GM12864 (cell line): Measurements from ENCODE around the gene ITIH1.

ENCODE experiments used
- DNase-seq: peaks from one replicate; pipeline ENCODE4 v3.0.0-alpha.2; 2011; ENCODE audit warnings: low read depth
- H3K4me3 ChIP-seq: 2 replicates; pipeline ENCODE4 v1.5.1; 2011; ENCODE audit warnings: mild to moderate bottlenecking, low read depth, low read length, control low read depth
- TF ChIP-seq, protein P1 (sequence below): IDR thresholded peaks from 2 replicates; pipeline ENCODE4 v1.5.1; 2011; ENCODE audit warnings: low read depth, mild to moderate bottlenecking, moderate library complexity, low read length, control low read depth, inconsistent platforms; ENCODE audit errors: missing control alignments

Gene ITIH1

DNA sequence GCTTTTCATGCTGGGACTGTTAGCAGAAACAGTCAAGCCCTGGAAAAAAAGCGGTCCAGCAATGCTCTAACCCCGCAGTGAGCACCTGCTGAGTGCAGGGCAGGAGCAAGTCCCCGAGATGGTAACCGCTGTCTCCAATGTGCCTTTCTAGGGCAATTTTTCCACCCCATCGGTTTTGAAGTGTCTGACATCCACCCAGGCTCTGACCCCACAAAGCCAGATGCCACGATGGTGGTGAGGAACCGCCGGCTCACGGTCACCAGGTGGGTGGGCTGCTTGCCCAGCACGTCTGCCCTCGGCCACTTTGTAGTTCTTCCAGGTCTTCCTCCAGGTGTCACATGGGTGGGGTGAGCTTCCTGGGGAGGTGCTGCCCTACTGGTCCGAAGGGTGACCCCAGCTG lies 14.0 kb downstream of the ITIH1 start:
- no peak overlapping the region for H3K4me3 ChIP-seq
- TF ChIP-seq, protein P1, sequence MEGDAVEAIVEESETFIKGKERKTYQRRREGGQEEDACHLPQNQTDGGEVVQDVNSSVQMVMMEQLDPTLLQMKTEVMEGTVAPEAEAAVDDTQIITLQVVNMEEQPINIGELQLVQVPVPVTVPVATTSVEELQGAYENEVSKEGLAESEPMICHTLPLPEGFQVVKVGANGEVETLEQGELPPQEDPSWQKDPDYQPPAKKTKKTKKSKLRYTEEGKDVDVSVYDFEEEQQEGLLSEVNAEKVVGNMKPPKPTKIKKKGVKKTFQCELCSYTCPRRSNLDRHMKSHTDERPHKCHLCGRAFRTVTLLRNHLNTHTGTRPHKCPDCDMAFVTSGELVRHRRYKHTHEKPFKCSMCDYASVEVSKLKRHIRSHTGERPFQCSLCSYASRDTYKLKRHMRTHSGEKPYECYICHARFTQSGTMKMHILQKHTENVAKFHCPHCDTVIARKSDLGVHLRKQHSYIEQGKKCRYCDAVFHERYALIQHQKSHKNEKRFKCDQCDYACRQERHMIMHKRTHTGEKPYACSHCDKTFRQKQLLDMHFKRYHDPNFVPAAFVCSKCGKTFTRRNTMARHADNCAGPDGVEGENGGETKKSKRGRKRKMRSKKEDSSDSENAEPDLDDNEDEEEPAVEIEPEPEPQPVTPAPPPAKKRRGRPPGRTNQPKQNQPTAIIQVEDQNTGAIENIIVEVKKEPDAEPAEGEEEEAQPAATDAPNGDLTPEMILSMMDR = no peak
- DNase-seq = no peak

DNA sequence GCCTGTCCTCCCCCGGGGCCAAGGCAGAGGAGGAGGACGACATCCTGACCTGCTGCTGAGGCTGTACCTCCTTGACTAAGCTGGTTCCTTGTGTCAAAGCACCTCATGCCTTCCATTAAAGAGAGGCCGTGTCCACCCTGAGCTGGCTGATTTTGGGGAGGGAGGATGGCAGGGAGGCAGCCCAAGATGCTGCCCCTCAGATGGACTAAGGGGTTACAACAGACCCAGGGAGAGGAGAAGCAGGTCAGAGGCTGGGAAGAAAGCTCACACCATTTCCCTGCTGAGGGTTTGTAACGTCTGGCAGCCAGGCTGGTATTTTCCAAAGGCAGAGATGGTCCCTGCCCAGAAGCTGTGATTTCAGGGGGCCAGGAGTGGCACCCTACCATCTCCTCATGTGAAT lies 14.5 kb downstream of the ITIH1 start:
- TF ChIP-seq, protein P1 = no peak
- no peak overlapping the region for H3K4me3 ChIP-seq
- DNase-seq = no peak

DNA sequence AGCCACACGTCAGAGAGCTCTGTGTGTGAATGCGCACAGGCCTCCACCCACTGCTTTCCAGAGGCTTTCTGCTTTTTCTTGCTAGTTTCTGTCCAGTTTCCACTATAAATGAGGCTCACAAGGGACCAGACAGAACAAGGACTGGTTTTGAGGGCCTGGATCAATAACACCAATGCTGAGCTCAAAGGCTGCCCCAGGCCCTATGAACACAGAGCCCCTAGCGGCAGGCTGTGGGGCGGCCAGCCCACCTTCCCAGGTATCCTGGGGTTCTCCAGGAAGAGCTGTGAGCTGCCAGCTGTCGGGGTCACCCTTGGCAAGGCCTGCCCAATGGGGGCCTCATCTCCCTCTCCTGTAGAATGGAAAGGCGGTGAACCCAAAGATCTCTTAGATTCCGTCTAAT lies 15.0 kb downstream of the ITIH1 start:
- H3K4me3 ChIP-seq = no peak overlapping the region
- DNase-seq = no peak
- TF ChIP-seq, protein P1 = peak; percentile 62

DNA sequence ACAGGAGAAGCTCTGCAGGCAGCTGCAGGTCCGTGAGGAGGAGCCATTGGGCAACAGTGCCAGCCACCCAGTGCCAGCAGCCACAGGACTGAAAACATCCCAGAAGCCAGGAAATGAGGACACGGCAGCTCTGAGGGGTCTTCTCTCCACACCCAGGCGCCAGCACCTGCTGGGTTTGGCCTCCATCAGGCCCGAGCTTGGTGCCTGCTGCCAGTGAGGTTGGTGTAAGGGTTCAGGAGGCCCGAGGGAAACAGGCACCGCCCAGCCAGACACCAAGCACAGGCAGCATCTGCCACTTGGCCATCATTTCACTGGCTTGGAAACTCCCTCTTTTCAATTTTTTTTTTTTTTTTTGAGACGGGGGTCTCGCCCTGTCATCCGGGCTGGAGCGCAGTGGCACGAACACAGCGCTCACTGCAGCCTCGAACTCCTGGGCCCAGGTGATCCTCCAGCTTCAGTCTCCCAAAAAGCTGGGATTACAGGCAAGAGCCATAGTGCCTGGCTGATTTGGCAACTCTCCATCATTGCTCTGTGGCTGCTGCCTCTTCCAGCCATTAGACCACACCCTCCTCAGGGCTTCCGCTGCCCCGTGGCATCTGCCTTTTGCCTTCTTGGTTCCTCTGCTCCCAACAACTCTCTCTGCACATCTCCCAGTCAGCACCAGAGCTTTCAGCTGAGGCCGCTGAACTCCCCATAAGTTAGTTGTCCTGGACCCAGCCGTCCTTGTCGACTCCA lies 15.7 kb downstream of the ITIH1 start:
- no peak for DNase-seq
- H3K4me3 ChIP-seq = no peak overlapping the region
- TF ChIP-seq, protein P1 = no peak

DNA sequence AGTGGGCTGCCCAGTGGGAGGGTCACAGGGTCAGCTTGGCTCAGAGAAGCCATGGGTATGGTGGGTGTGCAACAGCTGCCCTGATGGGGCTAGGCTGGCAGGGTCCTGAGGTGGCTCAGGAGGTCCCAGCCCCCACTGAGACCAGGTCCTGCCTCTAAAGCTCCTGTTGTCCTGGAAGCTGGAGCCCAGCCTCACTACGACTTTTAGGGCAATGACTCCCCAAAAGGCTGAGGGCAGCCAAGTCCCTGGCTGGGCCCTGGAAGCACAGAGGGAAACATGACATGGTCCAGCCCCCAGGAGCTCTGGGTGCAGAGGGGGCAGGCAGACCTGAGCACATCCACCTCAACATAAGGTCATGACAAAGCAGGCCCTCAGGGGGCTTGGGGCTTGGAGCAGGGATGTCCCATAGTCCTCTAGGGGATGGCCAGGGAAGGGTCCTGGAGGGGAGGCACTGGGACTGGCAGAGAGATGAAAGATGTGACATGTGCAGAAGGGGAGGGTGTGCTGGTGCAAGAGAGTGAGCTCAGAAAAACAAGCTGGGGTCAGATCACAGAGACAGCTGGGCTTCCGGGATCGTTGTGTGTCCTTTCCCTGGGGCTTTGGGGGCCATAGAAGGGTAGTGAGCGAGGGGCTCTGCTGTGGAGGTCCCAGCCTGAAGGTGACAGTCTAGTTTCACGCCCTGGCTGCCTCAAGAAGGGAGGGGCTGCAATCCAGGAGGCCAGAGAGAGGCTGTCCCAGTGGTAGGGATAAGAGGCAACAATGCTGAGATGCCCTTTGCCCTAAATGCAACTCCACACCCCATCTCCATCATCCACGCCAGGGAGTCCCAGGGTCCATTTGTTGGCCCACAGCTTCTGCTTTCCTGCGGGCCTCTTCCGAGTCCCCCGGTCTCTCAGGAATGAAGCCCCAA lies 16.6 kb downstream of the ITIH1 start:
- TF ChIP-seq, protein P1 = no peak
- H3K4me3 ChIP-seq = no peak overlapping the region
- no peak for DNase-seq

DNA sequence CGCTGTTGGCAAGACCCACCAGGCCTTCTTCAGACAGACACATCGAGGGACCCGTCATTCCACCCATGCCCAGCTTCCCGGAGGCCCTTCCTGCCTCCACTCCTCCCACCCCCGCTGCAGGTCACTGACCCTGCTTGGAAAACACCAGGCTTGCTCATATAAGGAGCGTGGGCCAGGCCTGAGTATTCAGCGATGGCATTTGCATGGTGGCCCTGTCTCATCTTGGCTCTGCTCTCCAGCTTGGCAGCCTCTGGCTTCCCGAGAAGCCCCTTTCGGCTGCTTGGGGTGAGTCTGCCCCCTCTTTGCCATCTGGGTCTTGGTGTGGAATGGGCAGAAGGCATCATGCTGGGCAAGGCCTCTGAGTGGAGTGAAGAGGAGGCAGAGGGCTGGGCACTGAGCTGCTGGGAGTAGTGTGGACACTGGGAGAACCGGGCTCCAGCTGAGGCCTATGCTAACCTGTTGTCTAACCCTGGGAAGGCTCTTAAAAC lies 17.3 kb downstream of the ITIH1 start, which contains the start of gene ITIH3:
TSS of gene ITIH3 (plus strand) at position 185 of the 488 bp plus-strand sequence. CDS start at position 193, 8 bp downstream.
- no peak within 1 kb of the TSS for H3K4me3 ChIP-seq
- TF ChIP-seq, protein P1 = no peak
- DNase-seq = no peak
